HG02678 (cell line): ENCODE measurements around the gene SLC35C1.

ENCODE experiments used
- ATAC-seq: cut with Tn5 transposase; IDR thresholded peaks from one replicate; pipeline ENCODE4 v1.9.1; 2021; ENCODE audit warnings: mild to moderate bottlenecking, moderate library complexity; ENCODE audit not compliant: unreplicated experiment

SLC35C1 gene

DNA sequence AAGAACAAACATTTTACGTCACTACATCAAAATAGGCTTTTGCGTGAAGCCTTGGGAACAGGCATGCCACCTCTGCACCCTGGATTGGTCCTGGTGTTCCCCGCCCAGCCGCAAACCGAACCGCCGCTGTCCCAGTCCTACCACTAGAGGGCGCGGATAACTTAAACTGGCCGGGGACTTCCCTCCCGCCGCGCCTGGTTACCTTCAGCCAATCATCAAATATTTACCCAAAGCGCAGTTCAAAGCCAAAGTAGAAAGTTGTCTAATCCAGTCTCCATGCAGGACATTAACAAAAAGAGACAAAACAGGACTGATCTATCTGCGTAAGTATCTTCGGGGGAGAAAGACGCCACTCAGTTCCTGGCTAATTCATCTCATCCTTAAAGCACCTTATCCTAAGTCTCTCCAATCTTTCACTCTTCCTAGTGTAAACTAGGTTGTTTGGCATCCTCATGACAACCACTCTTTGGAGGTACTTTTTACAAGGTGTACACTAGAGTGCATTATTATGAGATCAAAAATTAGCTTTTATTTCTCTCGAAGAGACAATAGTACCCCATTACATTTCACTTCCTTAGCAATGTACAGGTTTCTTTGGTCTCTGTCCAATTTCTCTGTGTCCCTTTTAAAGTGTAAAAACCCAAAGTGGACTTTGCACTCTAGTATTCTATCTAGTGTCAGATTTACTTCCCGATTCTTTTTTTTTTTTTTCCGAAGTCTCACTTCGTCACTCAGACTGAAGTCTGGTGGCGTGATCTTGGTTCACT lies 38.4 kb downstream of the SLC35C1 start:
- ATAC-seq, result no peak

GRCh38 chr11:45844822-45845578 lies 40.1 kb downstream of the SLC35C1 start:
- ATAC-seq, result no peak

DNA sequence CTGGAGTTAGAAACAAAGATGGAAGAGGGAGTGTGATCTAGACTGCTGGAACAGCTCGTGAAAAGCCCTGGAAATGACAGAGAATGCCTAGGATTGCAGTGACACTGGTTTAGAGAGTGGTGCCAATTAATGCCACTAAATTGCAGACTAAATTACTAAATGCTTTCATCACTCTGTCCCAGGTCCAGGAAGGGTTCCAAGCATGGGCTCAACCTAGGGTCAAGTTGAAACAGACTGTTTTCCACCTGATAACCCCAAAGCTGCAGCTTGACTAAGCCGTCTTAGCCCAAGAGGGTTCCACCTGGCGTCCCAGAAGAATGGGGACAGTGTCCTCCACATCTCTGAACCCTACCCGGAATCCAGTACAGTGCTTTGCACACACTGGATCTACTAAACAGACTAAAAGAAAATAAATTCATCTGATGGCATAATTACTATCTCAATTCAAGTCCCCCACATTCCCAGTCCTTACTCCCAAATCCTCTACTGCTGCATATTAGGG lies 41.3 kb downstream of the SLC35C1 start:
- no peak for ATAC-seq

- peak; percentile 95 for ATAC-seq
Observed at GRCh38 chr11:45846974-45847910, 42.3 kb downstream of the SLC35C1 start, which contains the start of gene CRY2. Gene CRY2, plus strand, starts transcription at chr11:45847475. Its CDS starts 16 bp downstream, at chr11:45847491.

DNA sequence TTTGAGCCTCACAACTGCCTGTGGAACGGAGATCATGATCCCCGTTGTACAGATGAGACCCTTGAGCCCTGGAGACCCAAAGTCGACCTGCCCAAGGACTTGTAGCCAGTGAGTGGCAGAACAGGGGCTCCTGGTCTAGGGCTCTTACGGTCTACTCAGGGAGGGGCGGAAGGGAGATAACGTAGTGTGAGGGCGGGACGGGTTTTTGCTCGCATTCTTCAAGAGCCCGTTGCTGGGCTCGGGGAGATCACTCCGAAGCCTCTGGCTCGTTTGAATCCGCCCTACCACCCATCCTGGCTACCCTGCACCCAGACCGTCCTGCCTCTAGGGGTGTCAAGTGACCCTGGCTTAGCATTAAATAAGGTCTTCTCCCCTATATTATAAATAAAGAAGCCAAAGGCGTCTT lies 43.0 kb downstream of the SLC35C1 start:
- ATAC-seq, result no peak

DNA sequence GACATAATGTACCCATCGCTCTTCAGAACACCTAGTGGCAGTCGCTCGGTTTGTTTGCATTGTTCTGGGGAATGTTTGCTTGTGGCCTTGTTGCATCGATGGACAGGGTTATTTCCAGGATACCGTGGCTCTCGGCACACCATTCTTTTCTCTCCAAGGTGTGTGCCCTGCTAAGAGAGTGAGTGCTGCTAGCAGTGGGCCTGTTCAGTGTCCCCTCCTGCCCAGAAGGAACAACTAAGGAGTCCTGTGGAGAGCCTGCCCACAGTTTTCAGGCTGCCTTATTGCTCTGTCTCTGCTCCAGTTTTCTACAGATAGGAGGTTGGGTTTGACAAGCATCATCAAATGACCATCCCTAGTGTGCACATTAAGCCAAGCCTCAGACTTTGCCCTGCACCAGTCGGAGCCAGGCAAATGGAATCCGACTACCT lies 43.7 kb downstream of the SLC35C1 start:
- no peak for ATAC-seq

DNA sequence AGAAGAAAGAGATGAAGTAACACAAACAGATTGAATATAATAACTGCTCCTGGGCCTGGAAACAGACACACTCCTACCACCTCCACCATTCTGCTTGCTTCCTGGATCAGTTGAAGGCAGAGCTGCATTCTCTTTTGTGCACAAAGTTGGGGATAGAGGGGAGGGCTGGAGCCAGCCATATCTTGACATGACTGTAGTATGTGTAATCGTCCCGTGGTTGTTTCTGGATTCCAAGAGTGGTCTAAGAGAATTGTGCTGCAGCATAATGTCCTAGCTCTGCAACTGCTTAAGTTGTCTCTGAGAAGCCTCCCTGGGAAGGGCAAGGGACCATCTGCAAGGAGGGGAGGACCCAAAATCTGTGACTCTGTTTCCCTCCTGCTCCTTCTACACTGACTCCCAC lies 45.5 kb downstream of the SLC35C1 start:
- ATAC-seq, result no peak

DNA sequence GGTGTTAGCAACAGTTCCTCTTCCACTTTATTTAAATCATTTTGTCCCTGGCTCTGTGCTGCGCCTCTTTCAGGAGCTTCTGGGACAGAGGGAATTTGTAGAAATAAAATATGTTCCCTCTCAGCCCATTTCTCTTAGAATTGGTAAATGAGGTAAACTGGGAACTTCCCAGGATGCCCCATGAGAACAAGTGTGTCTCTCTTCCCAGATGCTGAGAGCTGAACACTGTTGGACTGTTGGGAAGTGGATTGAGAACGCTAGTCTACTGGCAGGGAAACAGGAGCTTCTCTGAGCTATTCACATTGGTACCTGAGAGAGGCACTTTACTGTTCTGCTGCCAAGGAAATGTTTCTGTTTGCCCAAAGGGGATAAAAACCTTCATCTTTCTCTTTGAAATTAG lies 46.3 kb downstream of the SLC35C1 start:
- no peak for ATAC-seq

DNA sequence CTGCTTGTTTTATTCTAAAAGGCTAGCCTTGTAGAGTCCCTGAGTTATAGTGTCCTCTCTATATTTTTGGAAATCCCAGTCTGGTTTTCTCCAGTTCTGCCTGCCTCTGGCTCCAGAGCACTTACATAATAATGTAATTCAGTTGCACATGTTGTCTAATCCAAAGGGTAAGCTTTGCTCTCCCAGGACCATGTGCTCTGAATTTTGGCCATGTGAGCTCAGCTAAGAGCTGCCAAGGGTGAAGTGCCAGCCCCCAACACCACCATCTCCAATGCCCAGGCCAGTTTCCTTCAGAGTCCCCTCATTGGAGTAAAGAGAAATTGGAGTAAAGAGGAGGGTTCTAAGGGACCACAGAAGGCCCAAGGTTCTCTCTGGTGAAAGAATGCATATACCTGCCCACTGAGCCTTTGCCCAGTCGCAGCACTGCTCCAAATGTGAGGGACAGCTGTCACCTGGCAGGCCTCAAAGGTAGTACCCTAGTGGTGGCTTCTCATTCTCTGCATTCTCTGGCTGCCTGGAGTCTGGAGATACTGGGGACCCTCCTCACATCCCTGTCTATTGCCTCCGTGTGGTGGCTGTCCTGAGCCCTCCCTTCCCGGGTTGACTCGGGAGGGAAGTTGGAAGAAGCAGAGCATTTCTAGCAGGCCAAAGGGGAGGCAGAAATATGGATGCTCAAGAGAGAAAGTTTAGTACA lies 47.2 kb downstream of the SLC35C1 start:
- peak; percentile 5 for ATAC-seq

DNA sequence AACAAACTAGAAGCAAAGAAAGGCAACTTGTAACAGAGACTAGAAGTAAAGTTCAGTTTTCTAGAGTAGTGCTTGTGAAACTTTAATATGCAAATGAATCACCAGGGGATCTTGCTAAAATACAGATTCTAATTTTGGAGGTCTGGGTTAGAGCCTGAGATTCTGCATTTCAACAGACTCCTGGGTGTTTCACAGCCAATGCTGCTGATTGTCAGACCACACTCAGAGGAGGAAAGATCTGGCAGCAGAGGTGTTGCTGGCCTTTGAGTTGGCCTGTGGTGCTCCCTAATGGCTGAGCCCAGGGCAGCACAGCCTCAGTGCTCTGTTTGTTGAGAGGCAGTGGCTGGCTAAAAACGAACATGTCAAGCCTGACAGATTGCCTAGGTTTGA lies 47.8 kb downstream of the SLC35C1 start:
- peak; percentile 48 for ATAC-seq

- ATAC-seq, result no peak
Observed at GRCh38 chr11:45853332-45854219, 48.6 kb downstream of the SLC35C1 start.

- no peak for ATAC-seq
Observed at GRCh38 chr11:45855308-45855707, 50.4 kb downstream of the SLC35C1 start.

- no peak for ATAC-seq
Observed at GRCh38 chr11:45856044-45856468, 51.1 kb downstream of the SLC35C1 start.

- ATAC-seq, result no peak
Observed at GRCh38 chr11:45857961-45858474, 53.1 kb downstream of the SLC35C1 start.

DNA sequence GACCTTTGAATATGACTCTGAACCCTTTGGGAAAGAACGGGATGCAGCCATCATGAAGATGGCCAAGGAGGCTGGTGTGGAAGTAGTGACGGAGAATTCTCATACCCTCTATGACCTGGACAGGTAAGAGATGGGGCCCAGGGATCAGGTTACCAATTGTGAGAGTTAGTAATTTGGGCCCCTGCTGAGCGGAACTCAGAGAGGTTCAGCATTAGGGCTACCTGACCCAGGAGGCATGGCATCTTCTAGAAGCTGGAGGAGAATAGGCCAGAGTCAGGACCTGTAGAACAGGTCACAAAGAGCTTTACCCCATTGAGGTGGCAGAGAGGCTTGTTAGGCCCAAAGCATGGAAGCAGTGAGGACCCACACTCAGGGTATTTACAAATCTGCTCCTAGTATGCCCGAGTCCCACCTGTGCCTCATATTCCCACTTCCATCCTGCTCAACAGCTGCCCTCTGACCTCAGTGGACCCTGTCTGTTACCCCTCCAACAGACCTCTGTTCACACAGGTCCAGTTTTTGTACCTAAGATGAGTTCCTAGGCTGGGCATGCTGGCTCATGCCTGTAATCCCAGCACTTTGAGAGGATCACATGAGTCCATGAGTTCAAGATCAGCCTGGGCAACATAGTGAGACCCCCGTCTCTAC lies 53.9 kb downstream of the SLC35C1 start:
- no peak for ATAC-seq

- ATAC-seq, result no peak
Observed at GRCh38 chr11:45859661-45860140, 54.8 kb downstream of the SLC35C1 start.

DNA sequence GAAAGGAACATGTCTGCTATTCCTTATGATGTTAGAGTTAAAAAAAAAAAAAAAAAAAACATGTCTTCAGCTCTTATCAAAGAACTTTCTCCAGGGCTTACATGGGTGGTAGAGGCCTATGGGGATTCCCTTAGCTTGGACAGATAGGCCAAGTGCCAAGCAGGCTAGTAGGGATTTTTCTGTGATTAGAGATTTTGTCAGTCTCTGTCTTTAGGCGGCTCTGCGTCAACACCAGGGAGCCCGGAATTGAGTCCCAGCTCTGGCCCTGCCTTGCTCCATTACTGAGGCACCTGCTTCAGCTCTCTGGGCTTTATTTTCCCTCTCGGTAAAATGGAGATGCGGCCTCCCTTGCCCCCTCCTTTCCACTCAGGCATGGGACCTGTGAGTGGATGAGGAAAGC lies 55.4 kb downstream of the SLC35C1 start:
- ATAC-seq, result no peak

- no peak for ATAC-seq
Observed at GRCh38 chr11:45860764-45861510, 56.0 kb downstream of the SLC35C1 start.
